GM18517 (cell line): ENCODE measurements around the gene LNX2.

Experiments used
- ATAC-seq: cut with Tn5 transposase; IDR thresholded peaks from one replicate; pipeline ENCODE4 v1.9.1; 2021; ENCODE audit warnings: mild to moderate bottlenecking, moderate library complexity; ENCODE audit not compliant: unreplicated experiment

The LNX2 gene

GRCh38 chr13:27620377-27621115 lies at the start of gene LNX2:
Gene LNX2 (minus strand): TSS chr13:27620529. CDS start chr13:27581703, 38,826 bp downstream.
- ATAC-seq, result peak; percentile 80

GRCh38 chr13:27667946-27668345 lies 47.6 kb upstream of the LNX2 start:
- no peak for ATAC-seq

- no peak for ATAC-seq
These were observed 46.6 kb upstream of the LNX2 start for GRCh38 chr13:27666951-27667350.

GRCh38 chr13:27665761-27666160 lies 45.4 kb upstream of the LNX2 start:
- no peak for ATAC-seq

GRCh38 chr13:27665333-27665732 lies 45.0 kb upstream of the LNX2 start:
- no peak for ATAC-seq

GRCh38 chr13:27663947-27664346 lies 43.6 kb upstream of the LNX2 start:
- ATAC-seq, result no peak

GRCh38 chr13:27662738-27663470 lies 42.6 kb upstream of the LNX2 start:
- ATAC-seq, result no peak

GRCh38 chr13:27661017-27661416 lies 40.7 kb upstream of the LNX2 start:
- ATAC-seq, result no peak

GRCh38 chr13:27660511-27660910 lies 40.2 kb upstream of the LNX2 start:
- ATAC-seq, result no peak

- no peak for ATAC-seq
These were observed 39.0 kb upstream of the LNX2 start for GRCh38 chr13:27659145-27659865.

- no peak for ATAC-seq
These were observed 38.2 kb upstream of the LNX2 start for GRCh38 chr13:27658546-27658945.

GRCh38 chr13:27657724-27658123 lies 37.4 kb upstream of the LNX2 start:
- ATAC-seq, result no peak

GRCh38 chr13:27654816-27655215 lies 34.5 kb upstream of the LNX2 start:
- ATAC-seq, result no peak

- no peak for ATAC-seq
These were observed 33.7 kb upstream of the LNX2 start for GRCh38 chr13:27654059-27654458.

GRCh38 chr13:27650312-27650711 lies 30.0 kb upstream of the LNX2 start:
- no peak for ATAC-seq

GRCh38 chr13:27644302-27644701 lies 24.0 kb upstream of the LNX2 start:
- ATAC-seq, result no peak

GRCh38 chr13:27643334-27644132 lies 23.2 kb upstream of the LNX2 start:
- ATAC-seq, result no peak

- no peak for ATAC-seq
These were observed 21.6 kb upstream of the LNX2 start for GRCh38 chr13:27641711-27642502.

GRCh38 chr13:27639186-27639585 lies 18.9 kb upstream of the LNX2 start:
- ATAC-seq, result no peak

GRCh38 chr13:27638521-27638920 lies 18.2 kb upstream of the LNX2 start:
- ATAC-seq, result no peak
